Body of pancreas (tissue), 4 donors: ENCODE results near the gene LPAR2.

Source experiments
- CTCF ChIP-seq, 7 experiments: fragments of 450-650 bp in 4 of 7; fragments of 200-600 bp in 3 of 7; sonication (generic) in 3 of 7; IDR thresholded peaks; one replicate each; pipeline ENCODE4 v1.5.1; 2016 to 2019; ENCODE audit warnings: antibody characterized with exemption in 7 of 7
- POLR2A ChIP-seq, 3 donors: fragments of 450-650 bp; IDR thresholded peaks; one replicate each; pipeline ENCODE4 v1.6.1; 2016; ENCODE audit warnings: antibody characterized with exemption in 3 of 3, mild to moderate bottlenecking in 2 of 3

GRCh38 chr19:19623383-19623782 lies 4.6 kb downstream of the LPAR2 start:
- TF ChIP-seq CTCF (IDR thresholded peaks at IDR 0.05) (no peak), POLR2A (IDR thresholded peaks at IDR 0.05) (no peak)
